ENCODE measurements around the gene GLB1L3.
A peak's percentile ranks its signal among the peaks of the same experiment; 100 is the strongest.

Gene GLB1L3

GRCh38 chr11:134275534-134276395 lies at the start of gene GLB1L3:
GLB1L3 (plus strand) TSS chr11:134276379; CDS start chr11:134276741, 362 bp downstream.
- peak; percentile 35 for DNase-seq (ENCODE audit: low spot score)

GRCh38 chr11:134226806-134227325 lies 49.3 kb upstream of the GLB1L3 start:
- no peak for DNase-seq (ENCODE audit: low spot score)

- DNase-seq (ENCODE audit: low spot score): peak; percentile 50
Measured at GRCh38 chr11:134228625-134229024, 47.6 kb upstream of the GLB1L3 start.

GRCh38 chr11:134229126-134229790 lies 46.9 kb upstream of the GLB1L3 start:
- DNase-seq (ENCODE audit: low spot score): no peak

- no peak for DNase-seq (ENCODE audit: low spot score)
Measured at GRCh38 chr11:134230339-134230738, 45.8 kb upstream of the GLB1L3 start.

GRCh38 chr11:134231958-134232659 lies 44.1 kb upstream of the GLB1L3 start:
- no peak for DNase-seq (ENCODE audit: low spot score)

GRCh38 chr11:134233729-134234179 lies 42.4 kb upstream of the GLB1L3 start:
- DNase-seq (ENCODE audit: low spot score): no peak

GRCh38 chr11:134235399-134235798 lies 40.8 kb upstream of the GLB1L3 start:
- no peak for DNase-seq (ENCODE audit: low spot score)

GRCh38 chr11:134236834-134237556 lies 39.2 kb upstream of the GLB1L3 start:
- DNase-seq (ENCODE audit: low spot score): no peak

GRCh38 chr11:134237557-134237922 lies 38.6 kb upstream of the GLB1L3 start:
- no peak for DNase-seq (ENCODE audit: low spot score)

- no peak for DNase-seq (ENCODE audit: low spot score)
Measured at GRCh38 chr11:134238956-134239355, 37.2 kb upstream of the GLB1L3 start.

GRCh38 chr11:134240592-134240991 lies 35.6 kb upstream of the GLB1L3 start:
- no peak for DNase-seq (ENCODE audit: low spot score)

GRCh38 chr11:134242376-134242775 lies 33.8 kb upstream of the GLB1L3 start:
- no peak for DNase-seq (ENCODE audit: low spot score)

- no peak for DNase-seq (ENCODE audit: low spot score)
Measured at GRCh38 chr11:134243913-134244312, 32.3 kb upstream of the GLB1L3 start.

- peak; percentile 31 for DNase-seq (ENCODE audit: low spot score)
Measured at GRCh38 chr11:134244593-134244992, 31.6 kb upstream of the GLB1L3 start.

GRCh38 chr11:134245434-134245833 lies 30.7 kb upstream of the GLB1L3 start:
- no peak for DNase-seq (ENCODE audit: low spot score)

- DNase-seq (ENCODE audit: low spot score): no peak
Measured at GRCh38 chr11:134246100-134246499, 30.1 kb upstream of the GLB1L3 start.

- no peak for DNase-seq (ENCODE audit: low spot score)
Measured at GRCh38 chr11:134246678-134247077, 29.5 kb upstream of the GLB1L3 start.

- DNase-seq (ENCODE audit: low spot score): no peak
Measured at GRCh38 chr11:134248910-134249480, 27.2 kb upstream of the GLB1L3 start.

- no peak for DNase-seq (ENCODE audit: low spot score)
Measured at GRCh38 chr11:134250246-134250645, 25.9 kb upstream of the GLB1L3 start.

- no peak for DNase-seq (ENCODE audit: low spot score)
Measured at GRCh38 chr11:134250675-134251074, 25.5 kb upstream of the GLB1L3 start.
